GM19455 (cell line): Measurements from ENCODE around the gene EVA1A.
"Not testable (repeated sequence)": the region's sequence is repeated elsewhere in the genome, so short reads cannot be mapped to it uniquely, and the experiment has no call there.

Source experiments
- ATAC-seq: cut with Tn5 transposase; IDR thresholded peaks from one replicate; pipeline ENCODE4 v1.9.1; 2021; ENCODE audit not compliant: unreplicated experiment

EVA1A gene

DNA sequence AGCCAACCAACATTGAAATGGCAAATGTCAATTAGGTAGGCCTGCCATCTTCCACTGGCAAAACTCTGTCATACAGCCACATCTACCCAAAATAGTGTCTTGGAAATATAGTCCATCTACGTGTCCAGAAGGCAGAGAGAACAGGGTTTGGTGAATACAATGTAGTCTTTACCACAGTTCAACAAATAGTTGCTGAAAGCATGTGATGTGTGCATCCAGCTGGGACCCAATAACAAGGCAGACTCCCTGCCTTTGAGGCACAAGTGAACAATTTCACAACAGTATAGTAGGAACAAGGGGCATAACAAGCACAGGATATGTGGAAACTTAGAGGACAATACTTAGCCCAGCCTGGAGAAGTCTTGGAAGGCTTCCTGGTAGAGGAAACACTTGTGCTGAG, 72.6 kb downstream of the EVA1A start:
- no peak for ATAC-seq

- ATAC-seq = not testable (repeated sequence)
Observed at GRCh38 chr2:75486735-75487134, 74.0 kb downstream of the EVA1A start.

- ATAC-seq = no peak
Observed at GRCh38 chr2:75484840-75485239, 75.9 kb downstream of the EVA1A start.

DNA sequence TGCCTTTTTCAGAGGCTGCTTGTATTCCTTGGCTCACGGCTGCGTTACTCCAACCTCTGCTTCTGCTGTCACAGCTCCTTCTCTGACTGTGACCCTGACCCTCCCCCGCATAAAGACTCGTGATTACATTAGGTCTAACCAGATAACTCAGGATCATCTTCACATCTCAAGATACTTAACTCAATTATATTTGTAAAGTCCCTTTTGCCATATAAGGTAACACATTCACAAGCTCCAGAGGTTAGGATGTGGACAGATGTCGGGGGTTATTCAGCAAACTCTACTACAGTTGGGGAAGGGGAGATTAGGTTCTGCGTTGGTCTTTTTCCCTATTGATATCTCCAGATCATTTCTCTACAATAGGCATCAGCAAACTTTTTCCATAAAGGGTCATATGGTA, 76.9 kb downstream of the EVA1A start:
- no peak for ATAC-seq

- no peak for ATAC-seq
Observed at GRCh38 chr2:75482398-75482797, 78.3 kb downstream of the EVA1A start.

GRCh38 chr2:75480971-75481836, 79.5 kb downstream of the EVA1A start:
- ATAC-seq = no peak

DNA sequence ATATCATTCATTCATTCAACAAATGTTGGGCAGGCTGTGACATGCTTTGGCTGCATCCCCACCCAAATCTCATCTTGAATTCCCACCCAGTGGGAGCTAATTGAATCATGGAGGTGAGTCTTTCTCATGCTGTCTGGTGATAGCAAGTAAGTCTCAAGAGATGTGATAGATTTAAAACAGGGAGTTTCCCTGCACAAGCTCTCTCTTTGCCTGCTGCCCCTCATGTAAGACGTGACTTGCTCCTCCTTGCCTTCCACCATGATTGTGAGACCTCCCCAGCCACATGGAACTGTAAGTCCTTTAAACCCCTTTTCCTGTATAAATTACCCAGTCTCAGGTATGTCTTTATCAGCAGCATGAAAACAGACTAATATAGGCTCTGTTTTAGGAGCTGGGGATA, 83.0 kb downstream of the EVA1A start:
- ATAC-seq = not testable (repeated sequence)

GRCh38 chr2:75476761-75477160, 84.0 kb downstream of the EVA1A start:
- ATAC-seq = no peak

DNA sequence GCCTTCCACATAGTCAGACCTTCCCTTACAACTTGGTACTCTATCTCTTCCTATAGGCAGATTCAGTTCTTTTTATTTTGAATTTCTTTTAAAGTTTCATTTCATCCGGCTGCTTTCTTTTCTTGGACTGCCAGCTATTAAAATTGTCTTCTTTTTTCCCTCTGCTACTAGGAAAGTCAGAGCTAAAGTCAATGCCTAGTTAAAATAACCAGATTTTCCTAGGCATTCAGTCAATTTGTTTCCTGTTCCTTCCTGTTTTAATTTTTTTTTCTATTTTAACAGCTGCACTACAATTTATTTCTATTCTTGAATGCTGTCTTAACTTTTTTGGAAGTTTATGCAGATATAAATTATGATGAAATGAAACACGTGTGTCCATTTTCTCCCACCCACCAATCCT, 84.8 kb downstream of the EVA1A start:
- ATAC-seq = no peak

GRCh38 chr2:75475049-75475448, 85.7 kb downstream of the EVA1A start:
- ATAC-seq = no peak

DNA sequence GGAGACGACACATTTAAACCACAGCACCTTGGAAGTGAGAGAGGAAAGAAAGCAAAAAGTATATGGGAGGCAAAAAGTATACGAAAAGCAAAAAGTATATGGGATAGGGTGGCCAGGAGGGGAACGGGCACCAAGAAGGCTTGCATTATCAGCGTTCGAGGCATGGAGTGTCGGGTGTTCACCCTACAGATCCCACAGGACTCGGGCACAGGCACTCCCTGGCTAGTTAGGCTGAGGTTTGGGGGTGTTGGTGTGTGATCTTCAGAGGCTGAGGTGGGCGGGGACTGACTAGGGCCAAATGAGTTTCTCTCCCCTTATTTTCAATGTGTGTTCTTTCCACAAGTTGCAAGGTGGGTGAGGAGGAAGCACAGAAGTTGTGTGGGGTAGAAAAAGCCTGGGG, 86.6 kb downstream of the EVA1A start:
- ATAC-seq = no peak

GRCh38 chr2:75466708-75467311, 93.9 kb downstream of the EVA1A start:
- no peak for ATAC-seq

- ATAC-seq = no peak
Observed at GRCh38 chr2:75465317-75465984, 95.3 kb downstream of the EVA1A start.

GRCh38 chr2:75464348-75464946, 96.3 kb downstream of the EVA1A start:
- no peak for ATAC-seq

DNA sequence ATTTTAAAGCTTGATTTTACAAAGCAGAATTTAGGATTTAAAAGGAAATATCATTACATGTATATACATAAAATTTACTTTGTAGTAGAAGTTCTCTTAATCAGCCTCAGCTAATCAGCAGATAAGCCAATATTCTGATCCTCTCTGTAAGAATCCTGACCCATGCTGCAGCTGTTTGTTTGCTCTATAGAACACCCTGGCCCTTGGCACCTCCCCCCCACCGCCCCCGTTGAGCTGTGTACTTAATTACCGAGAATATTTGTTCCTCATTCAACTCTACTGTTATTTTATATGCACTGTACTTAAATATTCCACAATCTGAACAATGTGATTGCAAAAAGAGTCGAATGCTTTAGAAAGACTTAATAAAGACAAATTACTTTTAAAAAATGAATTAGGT, 98.0 kb downstream of the EVA1A start:
- ATAC-seq = no peak

GRCh38 chr2:75462206-75462605, 98.5 kb downstream of the EVA1A start:
- ATAC-seq = no peak

DNA sequence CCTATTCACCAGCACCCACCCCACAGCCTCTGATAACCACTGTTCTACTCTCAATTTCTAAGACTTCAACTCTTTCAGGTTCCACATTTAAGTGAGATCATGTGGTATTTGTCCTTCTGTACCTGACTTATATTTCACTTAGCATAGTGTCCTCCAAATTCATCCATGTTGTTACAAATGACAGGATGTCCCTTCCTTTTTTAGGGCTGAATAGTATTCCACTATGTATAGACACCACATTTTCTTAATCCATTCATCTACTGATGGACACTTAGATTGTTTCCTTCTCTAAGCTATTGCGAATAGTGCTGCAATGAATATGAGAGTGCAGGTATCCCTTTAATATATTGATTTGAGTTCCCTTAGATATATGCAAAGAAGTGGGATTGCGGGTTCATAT, 100.1 kb downstream of the EVA1A start:
- no peak for ATAC-seq

DNA sequence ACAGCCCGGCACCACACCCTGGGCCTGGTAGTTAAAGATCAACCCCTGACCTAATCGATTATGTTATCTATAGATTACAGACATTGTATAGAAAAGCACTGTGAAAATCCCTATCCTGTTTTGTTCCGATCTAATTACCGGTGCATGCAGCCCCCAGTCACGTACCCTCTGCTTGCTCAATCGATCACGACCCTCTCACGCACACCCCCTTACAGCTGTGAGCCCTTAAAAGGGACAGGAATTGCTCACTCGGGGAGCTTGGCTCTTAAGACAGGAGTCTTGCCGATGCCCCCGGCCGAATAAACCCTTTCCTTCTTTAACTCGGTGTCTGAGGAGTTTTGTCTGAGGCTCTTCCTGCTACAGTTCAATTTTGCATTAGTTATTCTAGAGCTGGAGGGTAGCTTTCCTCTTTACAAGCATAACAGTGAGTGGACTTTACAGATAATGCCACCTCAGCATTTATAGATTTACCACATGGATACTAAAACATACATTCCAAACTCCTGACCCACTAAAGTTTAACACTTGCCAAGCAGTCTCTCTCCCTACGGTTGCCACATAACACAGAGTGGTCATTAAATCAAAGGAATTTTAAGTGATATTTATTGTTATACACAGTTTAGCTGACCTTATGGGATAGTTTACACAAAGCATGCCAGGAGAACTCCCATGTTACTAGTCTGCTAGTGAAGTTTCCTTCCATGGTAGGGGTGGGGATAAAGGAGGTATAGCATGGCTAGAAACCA, 101.0 kb downstream of the EVA1A start:
- ATAC-seq = no peak

DNA sequence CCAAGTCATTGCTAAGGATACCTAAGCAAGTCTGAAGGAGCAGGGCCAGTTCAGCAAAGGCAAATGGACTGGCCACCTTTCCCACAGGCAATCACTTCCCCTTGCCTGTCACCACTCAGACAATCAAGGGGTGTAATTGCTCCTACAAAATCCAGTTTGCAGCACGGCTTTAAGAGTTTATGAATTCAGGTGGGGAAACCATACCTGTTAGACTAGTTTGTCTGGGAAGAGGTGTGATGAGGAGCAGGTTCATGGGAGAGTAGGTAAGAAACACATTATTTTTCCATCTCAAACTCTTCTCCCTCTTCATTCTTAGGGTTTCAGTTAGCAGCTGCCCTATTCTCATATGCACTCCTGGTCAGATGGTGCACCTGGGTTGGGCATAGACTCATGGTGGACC, 102.5 kb downstream of the EVA1A start:
- no peak for ATAC-seq

DNA sequence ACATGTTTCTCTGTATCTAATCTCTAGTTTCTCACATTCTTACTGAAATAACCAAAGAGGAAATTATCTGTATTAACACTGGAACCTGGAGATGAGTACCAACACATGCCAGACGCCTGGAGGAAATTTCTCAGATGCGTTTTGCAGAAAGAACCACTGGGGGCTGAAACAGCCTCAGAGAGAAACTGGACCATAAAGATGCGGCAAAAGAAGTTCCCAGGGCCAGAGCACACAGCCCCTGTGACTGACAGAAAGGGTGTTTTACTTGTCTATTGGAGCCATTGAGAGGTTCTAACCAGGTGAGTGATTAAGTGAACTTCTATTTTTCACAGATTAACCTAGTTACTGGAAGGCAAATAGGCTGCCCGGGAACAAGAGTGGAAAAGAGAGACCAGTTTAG, 103.9 kb downstream of the EVA1A start:
- no peak for ATAC-seq

DNA sequence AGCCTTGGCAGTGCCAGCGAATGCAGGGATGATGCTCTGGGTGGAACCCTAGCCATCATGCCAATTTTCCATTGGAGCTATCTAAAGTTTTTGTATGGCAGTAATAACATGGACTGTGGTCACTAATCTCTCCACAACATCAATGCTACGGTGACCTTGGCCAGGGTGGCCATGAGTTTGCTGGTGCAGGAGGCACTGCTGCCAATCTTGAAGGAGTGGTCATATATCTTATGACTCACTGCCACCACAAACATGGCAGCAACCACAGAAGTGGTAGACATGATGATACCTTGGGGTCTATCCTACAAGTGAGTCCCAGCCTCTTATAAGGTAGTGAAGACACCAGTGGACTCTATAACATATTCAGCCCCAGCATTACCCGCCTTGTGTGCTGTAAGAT, 104.6 kb downstream of the EVA1A start:
- no peak for ATAC-seq
